ENCODE data around the gene SNAPC1. TPM values are rescaled to one million over a fixed set of nuclear protein-coding genes. Genes with fewer than 3 reads are reported as not detected.

The SNAPC1 gene
- total and polyA plus RNA-seq, 2 donors (not counting 3 experiments of a cell fraction or from before 2014, with no cell fraction given) = 12.7 to 14.3 TPM

- CTCF ChIA-PET = interaction anchor here (0.9 to 5.6 kb wide), 7 partner anchors 11 to 362 kb away, joined by 3 to 24 read pairs (median 4); no protein-coding TSS in a partner anchor
- Histone ChIP-seq H3K9ac (replicated peaks; ENCODE audit: extremely low read depth, insufficient read depth, low read length) (peak overlapping the region; percentile 46), H3K36me3 (ENCODE audit: control insufficient read depth in 2 of 2, extremely low read depth in 1 of 2, insufficient read depth in 2 of 2, low read length in 2 of 2) (peaks cover 0 to 6% of the 10 kb centered on the region in 2 experiments), H3K9me3 (replicated peaks; ENCODE audit: control insufficient read depth, insufficient read depth, low read length) (no peaks in the 10 kb centered on the region), H3K4me2 (ENCODE audit: insufficient read depth, low read length) (peak overlapping the region; percentile 73), H3K4me3 (replicated peaks in 1 of 3; ENCODE audit: insufficient read depth in 1 of 3, low read depth in 1 of 3, low read length in 3 of 3) (peak overlapping the region in 2 of 3 experiments; percentile 3 to 83), H3K27me3 (ENCODE audit: control insufficient read depth in 2 of 2, insufficient read depth in 2 of 2, low read length in 2 of 2) (no peaks in the 10 kb centered on the region), H3K79me2 (ENCODE audit: control insufficient read depth, insufficient read depth, low read length) (peaks cover 50% of the 10 kb centered on the region), H3K9me1 (replicated peaks; ENCODE audit: control insufficient read depth, extremely low read depth, insufficient read depth, low read length) (no peaks in the 10 kb centered on the region), H2AFZ (ENCODE audit: low read depth, low read length) (no peak overlapping the region), H4K20me1 (replicated peaks; ENCODE audit: control insufficient read depth, extremely low read depth, insufficient read depth, low read length) (no peaks in the 10 kb centered on the region), H3K27ac (ENCODE audit: insufficient read depth, low read depth, low read length) (peak overlapping the region; percentile 44), H3K4me1 (ENCODE audit: control insufficient read depth, extremely low read depth, insufficient read depth, low read length) (peaks cover 29% of the 10 kb centered on the region)
- BruUV-seq (replicated peaks) = no TSS peak
- DNase-seq (ENCODE audit: low read depth, low spot score) = peak; percentile 9
- TF ChIP-seq MAX (IDR thresholded peaks at IDR 0.05; ENCODE audit: insufficient read depth, insufficient read length) (no peak), GATA2 (IDR thresholded peaks at IDR 0.05; ENCODE audit: insufficient read depth, insufficient read length, low read depth, low read length) (no peak)
- intact Hi-C loops (cut with micrococcal nuclease) = loop anchor here (2.0 to 10.0 kb wide), 2 partner anchors 70 to 470 kb away; partner anchors contain the start of gene HIF1A
- dilution Hi-C loops (cut with MboI; ENCODE audit: extremely low pct_ligation_motif_present, low sequenced_read_pairs) = no loop called here
- POLR2A ChIA-PET = interaction anchor here (1.1 kb wide), 1 partner anchor 12 kb away, joined by 3 read pairs; no protein-coding TSS in a partner anchor
- FAIRE-seq = no peak
Observed at GRCh38 chr14:61764342-61765122, 2.3 kb downstream of the SNAPC1 start.

GRCh38 chr14:61765225-61765943 is 3.2 kb downstream of the SNAPC1 start:
- Histone ChIP-seq H3K27me3 (ENCODE audit: control insufficient read depth in 2 of 2, insufficient read depth in 2 of 2, low read length in 2 of 2) (no peaks in the 10 kb centered on the region), H4K20me1 (replicated peaks; ENCODE audit: control insufficient read depth, extremely low read depth, insufficient read depth, low read length) (no peaks in the 10 kb centered on the region), H3K9me1 (replicated peaks; ENCODE audit: control insufficient read depth, extremely low read depth, insufficient read depth, low read length) (no peaks in the 10 kb centered on the region), H2AFZ (ENCODE audit: low read depth, low read length) (no peak overlapping the region), H3K27ac (ENCODE audit: insufficient read depth, low read depth, low read length) (peak overlapping the region; percentile 44), H3K4me3 (replicated peaks in 1 of 3; ENCODE audit: insufficient read depth in 1 of 3, low read depth in 1 of 3, low read length in 3 of 3) (peak overlapping the region in 2 of 3 experiments; percentile 4 to 83), H3K9me3 (replicated peaks; ENCODE audit: control insufficient read depth, insufficient read depth, low read length) (no peaks in the 10 kb centered on the region), H3K79me2 (ENCODE audit: control insufficient read depth, insufficient read depth, low read length) (peaks cover 50% of the 10 kb centered on the region), H3K36me3 (ENCODE audit: control insufficient read depth in 2 of 2, extremely low read depth in 1 of 2, insufficient read depth in 2 of 2, low read length in 2 of 2) (peaks cover 3 to 13% of the 10 kb centered on the region in 2 experiments), H3K9ac (replicated peaks; ENCODE audit: extremely low read depth, insufficient read depth, low read length) (peak overlapping the region; percentile 46), H3K4me2 (ENCODE audit: insufficient read depth, low read length) (peak overlapping the region; percentile 73), H3K4me1 (ENCODE audit: control insufficient read depth, extremely low read depth, insufficient read depth, low read length) (peaks cover 29% of the 10 kb centered on the region)
- dilution Hi-C loops (cut with MboI; ENCODE audit: extremely low pct_ligation_motif_present, low sequenced_read_pairs) = no loop called here
- intact Hi-C loops (cut with micrococcal nuclease) = loop anchor here (2.0 to 10.0 kb wide), 2 partner anchors 71 to 471 kb away; partner anchors contain the start of gene HIF1A
- CTCF ChIA-PET = interaction anchor here (0.9 to 1.4 kb wide), 4 partner anchors 16 to 361 kb away, joined by 3 to 5 read pairs (median 4); no protein-coding TSS in a partner anchor
- BruUV-seq (replicated peaks) = no TSS peak
- DNase-seq (ENCODE audit: low read depth, low spot score) = peak; percentile 51
- POLR2A ChIA-PET = interaction anchor here (1.1 kb wide), 1 partner anchor 13 kb away, joined by 3 read pairs; no protein-coding TSS in a partner anchor
- no peak for TF ChIP-seq POLR2A (IDR thresholded peaks at IDR 0.05; ENCODE audit: low read depth, low read length)
- TF ChIP-seq GATA2 (IDR thresholded peaks at IDR 0.05; ENCODE audit: insufficient read depth, insufficient read length, low read depth, low read length) = no peak
- no peak for TF ChIP-seq JUN (IDR thresholded peaks at IDR 0.05; ENCODE audit: borderline replicate concordance, insufficient read depth, insufficient read length, low read depth)
- TF ChIP-seq MAX (IDR thresholded peaks at IDR 0.05; ENCODE audit: insufficient read depth, insufficient read length) = no peak
- no peak for TF ChIP-seq CTCF (IDR thresholded peaks at IDR 0.05; ENCODE audit: extremely low read depth in 1 of 2, insufficient read depth in 1 of 2, low read depth in 1 of 2, low read length in 2 of 2)
- TF ChIP-seq MYC (IDR thresholded peaks at IDR 0.05; ENCODE audit: low read depth, low read length) = no peak
- TF ChIP-seq FOS (IDR thresholded peaks at IDR 0.05; ENCODE audit: borderline replicate concordance, insufficient read depth, low read length) = no peak
- no peak for TF ChIP-seq EZH2 (IDR thresholded peaks at IDR 0.05; ENCODE audit: borderline replicate concordance, low read depth, low read length, severe bottlenecking)
- TF ChIP-seq POLR2AphosphoS5 (IDR thresholded peaks at IDR 0.05; ENCODE audit: insufficient read depth, low read depth, low read length) = no peak
- FAIRE-seq = no peak

All from endothelial cell of umbilical vein (primary cell).